H9 (cell line): ENCODE results near the gene POU2AF1. TPM values are rescaled to one million over a fixed set of nuclear protein-coding genes. Genes with fewer than 3 reads are reported as not detected.

Source experiments
- DNase-seq: peaks from one replicate; pipeline ENCODE4 v3.0.0-alpha.2; 2017
- H2AFZ ChIP-seq: one replicate; pipeline ENCODE4 v1.6.1; 2013; ENCODE audit warnings: mild to moderate bottlenecking, low read length, control low read depth, moderate library complexity
- H2AK5ac ChIP-seq: 2 replicates; pipeline ENCODE4 v1.6.1; 2013; ENCODE audit warnings: low read length, control low read depth, mixed read lengths; ENCODE audit not compliant: insufficient read length
- H2BK120ac ChIP-seq: one replicate; pipeline ENCODE4 v1.6.1; 2013; ENCODE audit warnings: low read depth, mild to moderate bottlenecking, low read length, control low read depth, inconsistent platforms; ENCODE audit not compliant: poor library complexity, severe bottlenecking
- H2BK12ac ChIP-seq: 2 replicates; pipeline ENCODE4 v1.6.1; 2013; ENCODE audit warnings: low read length, control low read depth, mixed read lengths, low read depth; ENCODE audit not compliant: insufficient read length
- H2BK15ac ChIP-seq: 2 replicates; pipeline ENCODE4 v1.6.1; 2013; ENCODE audit warnings: low read depth, low read length, control low read depth
- H2BK20ac ChIP-seq: one replicate; pipeline ENCODE4 v1.6.1; 2013; ENCODE audit warnings: low read depth, mild to moderate bottlenecking, low read length, control low read depth, inconsistent platforms; ENCODE audit not compliant: poor library complexity, severe bottlenecking
- H2BK5ac ChIP-seq: 2 replicates; pipeline ENCODE4 v1.6.1; 2013; ENCODE audit warnings: low read length, control low read depth, mixed read lengths; ENCODE audit not compliant: insufficient read length
- H3K14ac ChIP-seq: 2 replicates; pipeline ENCODE4 v1.6.1; 2013; ENCODE audit warnings: low read length, control low read depth; ENCODE audit not compliant: insufficient read depth
- H3K18ac ChIP-seq: 2 replicates; pipeline ENCODE4 v1.6.1; 2013; ENCODE audit warnings: low read depth, mild to moderate bottlenecking, mixed read lengths, low read length, control low read depth; ENCODE audit not compliant: insufficient read length
- H3K23ac ChIP-seq: 2 replicates; pipeline ENCODE4 v1.6.1; 2013; ENCODE audit warnings: low read length, control low read depth, mixed read lengths, low read depth; ENCODE audit not compliant: insufficient read length
- H3K23me2 ChIP-seq: 2 replicates; pipeline ENCODE4 v1.6.1; 2013; ENCODE audit warnings: low read depth, mild to moderate bottlenecking, mixed read lengths, low read length, control low read depth; ENCODE audit not compliant: insufficient read length, poor library complexity, severe bottlenecking
- H3K27ac ChIP-seq: 2 replicates; pipeline ENCODE4 v1.5.1; 2013; ENCODE audit warnings: low read length, control low read depth, mixed read lengths, low read depth; ENCODE audit not compliant: insufficient read length
- H3K27me3 ChIP-seq: 2 replicates; pipeline ENCODE4 v1.6.1; 2013; ENCODE audit warnings: low read length, control low read depth, inconsistent platforms; ENCODE audit not compliant: insufficient read depth
- H3K4ac ChIP-seq: 2 replicates; pipeline ENCODE4 v1.6.1; 2013; ENCODE audit warnings: low read depth, mild to moderate bottlenecking, control low read depth, inconsistent platforms, low read length, moderate library complexity
- H3K4me1 ChIP-seq: 2 replicates; pipeline ENCODE4 v1.6.1; 2013; ENCODE audit warnings: low read length, control low read depth, inconsistent platforms; ENCODE audit not compliant: insufficient read depth
- H3K4me2 ChIP-seq: 2 replicates; pipeline ENCODE4 v1.6.1; 2013; ENCODE audit warnings: low read length, control low read depth, mixed read lengths; ENCODE audit not compliant: insufficient read length, insufficient read depth
- H3K56ac ChIP-seq: 2 replicates; pipeline ENCODE4 v1.6.1; 2013; ENCODE audit warnings: low read depth, mild to moderate bottlenecking, mixed read lengths, low read length, control low read depth; ENCODE audit not compliant: insufficient read length
- H3K79me1 ChIP-seq: 2 replicates; pipeline ENCODE4 v1.6.1; 2013; ENCODE audit warnings: low read depth, mild to moderate bottlenecking, moderate library complexity, low read length, control low read depth, inconsistent platforms; ENCODE audit not compliant: insufficient read depth, poor library complexity, severe bottlenecking
- H3K79me2 ChIP-seq: 2 replicates; pipeline ENCODE4 v1.6.1; 2013; ENCODE audit warnings: low read length, control low read depth, inconsistent platforms; ENCODE audit not compliant: insufficient read depth
- H3K9ac ChIP-seq: 2 replicates; pipeline ENCODE4 v1.6.1; 2013; ENCODE audit warnings: low read length, control low read depth, mixed read lengths; ENCODE audit not compliant: insufficient read length; ENCODE audit errors: extremely low read depth
- H3K9me3 ChIP-seq: one replicate; pipeline ENCODE4 v1.6.1; 2013; ENCODE audit warnings: low read depth, low read length, inconsistent platforms; ENCODE audit not compliant: control insufficient read depth
- H3T11ph ChIP-seq: one replicate; pipeline ENCODE4 v1.6.1; 2013; ENCODE audit warnings: mild to moderate bottlenecking, low read length, control low read depth, inconsistent platforms
- H4K20me1 ChIP-seq: one replicate; pipeline ENCODE4 v1.6.1; 2013; ENCODE audit not compliant: control insufficient read depth, insufficient read length, insufficient read depth
- H4K5ac ChIP-seq: 2 replicates; pipeline ENCODE4 v1.6.1; 2013; ENCODE audit warnings: low read depth, mild to moderate bottlenecking, mixed read lengths, low read length, control low read depth; ENCODE audit not compliant: insufficient read length
- H4K8ac ChIP-seq: replicated peaks from 2 replicates; pipeline ENCODE4 v1.6.1; 2013; ENCODE audit warnings: low read length, control low read depth, mixed read lengths, low read depth; ENCODE audit not compliant: insufficient read length
- H4K91ac ChIP-seq: 2 replicates; pipeline ENCODE4 v1.6.1; 2013; ENCODE audit warnings: low read depth, mild to moderate bottlenecking, moderate library complexity, mixed read lengths, low read length, control low read depth; ENCODE audit not compliant: insufficient read length
- H3K27ac Mint-ChIP-seq, 3 experiments: 2 replicates in 2 of 3; 3 replicates in 1 of 3; pipeline ENCODE4 v1.8.0; 2020 to 2021; ENCODE audit warnings: mixed read lengths in 3 of 3, mild to moderate bottlenecking in 1 of 3, moderate library complexity in 1 of 3
- H3K27me3 Mint-ChIP-seq: 2 replicates; pipeline ENCODE4 v1.8.0; 2021; ENCODE audit warnings: low read depth, mild to moderate bottlenecking, moderate library complexity, mixed read lengths
- H3K36me3 Mint-ChIP-seq, 3 experiments: 2 replicates in 2 of 3; 3 replicates in 1 of 3; pipeline ENCODE4 v1.8.0; 2020 to 2021; ENCODE audit warnings: low read depth in 3 of 3, mixed read lengths in 3 of 3; ENCODE audit not compliant: insufficient read depth in 1 of 3
- H3K4me1 Mint-ChIP-seq, 2 experiments: 2 replicates each; pipeline ENCODE4 v1.8.0; 2020; ENCODE audit warnings: mixed read lengths in 2 of 2
- H3K4me3 Mint-ChIP-seq, 2 experiments: 2 replicates in 1 of 2; 3 replicates in 1 of 2; pipeline ENCODE4 v1.8.0; 2020 to 2021; ENCODE audit warnings: mild to moderate bottlenecking in 2 of 2, mixed read lengths in 2 of 2, moderate library complexity in 1 of 2
- H3K9me3 Mint-ChIP-seq, 2 experiments: 2 replicates in 1 of 2; 3 replicates in 1 of 2; pipeline ENCODE4 v1.8.0; 2020; ENCODE audit warnings: mild to moderate bottlenecking in 2 of 2, mixed read lengths in 2 of 2, moderate library complexity in 1 of 2
- CTCF ChIP-seq: fragments of 200-600 bp; sonication (generic); conservative IDR thresholded peaks from 3 replicates; pipeline ENCODE4 v1.8.0; 2021; ENCODE audit warnings: antibody characterized with exemption, mild to moderate bottlenecking
- WGBS: extraction: QIAGEN DNeasy Blood & Tissue Kit; methylation state at CpG from one replicate; pipeline ENCODE4 v1.1.7; 2013; ENCODE audit warnings: missing lambda C conversion rate, low lambda C conversion rate, mixed read lengths; ENCODE audit not compliant: insufficient read length; ENCODE audit errors: extremely low coverage; 5-methylcytosine and 5-hydroxymethylcytosine counted together
- total RNA-seq: library from RNA; stranded (reverse); gene quantifications from 2 replicates; pipeline ENCODE4 v1.2.1, GENCODE V29; 2021

The POU2AF1 gene
- total RNA-seq, 1 experiment from 2014 or later = not detected

- Histone ChIP-seq H2BK15ac (no peak overlapping the region), H3K9ac (no peak overlapping the region), H3K14ac (no peak overlapping the region), H4K20me1 (peaks cover 2% of the 10 kb centered on the region), H3K23ac (no peak overlapping the region), H2BK20ac (no peak overlapping the region), H2BK120ac (no peak overlapping the region), H3K56ac (no peak overlapping the region), H3K27me3 (no peaks in the 10 kb centered on the region), H4K5ac (no peak overlapping the region), H2BK12ac (no peak overlapping the region), H3T11ph (no peak overlapping the region), H3K27ac (no peak overlapping the region), H2AFZ (no peak overlapping the region), H3K79me2 (no peaks in the 10 kb centered on the region), H3K9me3 (no peaks in the 10 kb centered on the region), H3K4me2 (no peak overlapping the region), H2BK5ac (no peak overlapping the region), H4K8ac (no peak overlapping the region), H3K23me2 (no peaks in the 10 kb centered on the region), H3K4ac (no peak overlapping the region), H3K4me1 (peaks cover 6% of the 10 kb centered on the region; the same call in 1 of the 2 replicates), H2AK5ac (no peak overlapping the region), H3K79me1 (no peaks in the 10 kb centered on the region), H4K91ac (no peak overlapping the region), H3K18ac (no peak overlapping the region)
- no peak overlapping the region; a peak in 1 of 7 replicates for H3K27ac Mint-ChIP-seq
- no peaks in the 10 kb centered on the region for H3K9me3 Mint-ChIP-seq
- no peak for DNase-seq
- H3K36me3 Mint-ChIP-seq = no peaks in the 10 kb centered on the region
- no peak overlapping the region for H3K4me3 Mint-ChIP-seq
- H3K27me3 Mint-ChIP-seq = no peaks in the 10 kb centered on the region; the same call in none of the 2 replicates
- no CpG with 5 or more reads among the region's 4 CpGs for WGBS
- peaks cover 19 to 21% of the 10 kb centered on the region in 2 experiments for H3K4me1 Mint-ChIP-seq
- no peak for TF ChIP-seq CTCF
These were observed 47.2 kb downstream of the POU2AF1 start for GRCh38 chr11:111331711-111332479.
